Small intestine (tissue), 7 donors: ENCODE data around the gene NCOA3. TPM values are rescaled to one million over a fixed set of nuclear protein-coding genes. Genes with fewer than 3 reads are reported as not detected.
"Not testable (repeated sequence)": the region's sequence is repeated elsewhere in the genome, so short reads cannot be mapped to it uniquely, and the experiment has no call there.

Experiments used
- DNase-seq, 2 donors: peaks; one replicate each; pipeline versions ENCODE4 v3.0.0 to v3.0.0-alpha.2; 2013
- FAIRE-seq: peaks from 2 replicates; lab custom pipeline; 2012; peaks lifted over from hg19 to GRCh38; lab: Jason Lieb, UNC
- H3K27ac ChIP-seq, 3 donors: one replicate each; pipeline ENCODE4 v1.5.1; 2013; ENCODE audit warnings: low read length in 2 of 3, mild to moderate bottlenecking in 2 of 3, control low read depth in 1 of 3, inconsistent platforms in 1 of 3, low read depth in 1 of 3, moderate library complexity in 1 of 3
- H3K27me3 ChIP-seq, 3 donors: one replicate each; pipeline ENCODE4 v1.6.1; 2013; ENCODE audit warnings: low read length in 3 of 3, inconsistent platforms in 1 of 3; ENCODE audit not compliant: control insufficient read depth in 3 of 3, insufficient read depth in 3 of 3
- H3K36me3 ChIP-seq, 3 donors: one replicate each; pipeline ENCODE4 v1.6.1; 2013; ENCODE audit warnings: low read length in 3 of 3, inconsistent platforms in 1 of 3, low read depth in 1 of 3, mild to moderate bottlenecking in 1 of 3, moderate library complexity in 1 of 3; ENCODE audit not compliant: control insufficient read depth in 3 of 3, insufficient read depth in 2 of 3
- H3K4me1 ChIP-seq, 3 donors: one replicate each; pipeline ENCODE4 v1.6.1; 2013; ENCODE audit warnings: low read length in 2 of 3, inconsistent platforms in 1 of 3, low read depth in 1 of 3, mild to moderate bottlenecking in 1 of 3, moderate library complexity in 1 of 3; ENCODE audit not compliant: control insufficient read depth in 3 of 3, insufficient read depth in 2 of 3
- H3K4me3 ChIP-seq, 3 donors: one replicate each; pipeline ENCODE4 v1.5.1; 2013; ENCODE audit warnings: low read length in 3 of 3, control low read depth in 1 of 3, inconsistent platforms in 1 of 3, low read depth in 1 of 3, mild to moderate bottlenecking in 1 of 3, moderate library complexity in 1 of 3
- H3K9me3 ChIP-seq, 2 donors: one replicate each; pipeline ENCODE4 v1.6.1; 2013; ENCODE audit warnings: low read depth in 1 of 2, low read length in 1 of 2; ENCODE audit not compliant: control insufficient read depth in 2 of 2, insufficient read depth in 1 of 2
- WGBS, 3 donors: extraction: QIAGEN DNeasy Blood & Tissue Kit; methylation state at CpG; one replicate each; pipeline ENCODE4 v1.1.7; 2013; 5-methylcytosine and 5-hydroxymethylcytosine counted together
- polyA plus RNA-seq, 4 donors: library from polyadenylated mRNA; stranded (reverse) in 3 of 4; unstranded in 1 of 4; fragments of 200-250 nt in 3 of 4; fragments of 120-200 nt in 1 of 4; gene quantifications; one replicate each; pipeline versions ENCODE4 v1.2.1 to v1.2.3, GENCODE V29; 2013
- donor health status: healthy with polysubstance abuse.
- donor health status: control.
- donor health status: control.
- donor health status: Bipolar disorder and iron deficiency.
- donor health status: healthy.

NCOA3 gene
- polyA plus RNA-seq, 4 donors: 3.4 to 14.9 (median 5.1) TPM

DNA sequence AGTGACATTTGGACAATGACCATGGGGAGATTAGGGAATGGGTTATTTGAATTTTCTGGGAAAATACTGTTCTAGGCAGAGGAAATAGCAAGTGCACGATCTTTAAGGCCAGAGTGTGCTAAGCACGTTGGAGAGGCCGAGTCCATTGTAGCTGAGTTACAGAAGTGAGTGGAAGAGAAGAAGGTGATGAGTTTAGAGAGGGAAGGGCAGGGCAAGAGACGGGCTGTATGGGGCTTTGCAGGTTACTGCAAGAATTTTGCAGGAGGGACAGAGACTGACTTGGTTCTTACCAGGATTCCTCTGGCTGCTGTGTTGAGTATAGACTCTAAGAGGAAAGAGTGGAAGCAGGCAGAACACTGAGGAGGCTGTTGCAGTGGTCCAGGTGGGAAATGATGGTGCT is 1.1 kb upstream of the NCOA3 start:
- DNase-seq (no peak), FAIRE-seq (no peak)
- H3K9me3 ChIP-seq: no peaks in the 10 kb centered on the region
- 65 to 78% (median 74%) methylated on average over 4 of the region's 4 CpGs for WGBS, 3 donors
- no peaks in the 10 kb centered on the region for H3K36me3 ChIP-seq
- peak overlapping the region in 1 of 3 donors; percentile 57 for H3K27ac ChIP-seq
- H3K4me1 ChIP-seq: peaks cover 0 to 3% (median 0%) of the 10 kb centered on the region in 3 donors
- H3K4me3 ChIP-seq: no peak overlapping the region
- H3K27me3 ChIP-seq: no peaks in the 10 kb centered on the region

DNA sequence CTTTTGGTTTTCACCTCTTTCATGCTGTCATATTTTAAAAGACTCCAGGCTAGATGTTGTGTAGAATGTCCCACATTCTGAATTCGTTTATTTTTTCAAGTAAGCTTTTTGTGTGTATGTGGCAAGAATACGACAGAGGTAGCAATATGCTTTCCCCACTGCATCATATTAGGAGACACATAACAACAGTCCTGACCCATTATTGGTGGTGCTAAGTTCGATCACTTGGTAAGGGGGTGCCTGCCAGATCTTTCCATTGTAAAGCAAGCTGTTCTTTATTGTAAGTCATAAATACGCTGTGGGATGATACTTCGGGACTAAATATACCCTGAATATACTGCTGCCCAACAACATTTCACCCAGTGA is 588 bp upstream of the NCOA3 start:
- no peaks in the 10 kb centered on the region for H3K36me3 ChIP-seq
- FAIRE-seq: no peak
- H3K27me3 ChIP-seq: no peaks in the 10 kb centered on the region
- peak overlapping the region in 2 of 3 donors; percentile 82 to 96 for H3K4me3 ChIP-seq
- no peak for DNase-seq
- no peaks in the 10 kb centered on the region for H3K9me3 ChIP-seq
- H3K4me1 ChIP-seq: peaks cover 0 to 3% (median 0%) of the 10 kb centered on the region in 3 donors
- 21 to 24% (median 23%) methylated on average over 5 of the region's 5 CpGs for WGBS, 3 donors
- peak overlapping the region; percentile 82 to 97 (median 84) for H3K27ac ChIP-seq

DNA sequence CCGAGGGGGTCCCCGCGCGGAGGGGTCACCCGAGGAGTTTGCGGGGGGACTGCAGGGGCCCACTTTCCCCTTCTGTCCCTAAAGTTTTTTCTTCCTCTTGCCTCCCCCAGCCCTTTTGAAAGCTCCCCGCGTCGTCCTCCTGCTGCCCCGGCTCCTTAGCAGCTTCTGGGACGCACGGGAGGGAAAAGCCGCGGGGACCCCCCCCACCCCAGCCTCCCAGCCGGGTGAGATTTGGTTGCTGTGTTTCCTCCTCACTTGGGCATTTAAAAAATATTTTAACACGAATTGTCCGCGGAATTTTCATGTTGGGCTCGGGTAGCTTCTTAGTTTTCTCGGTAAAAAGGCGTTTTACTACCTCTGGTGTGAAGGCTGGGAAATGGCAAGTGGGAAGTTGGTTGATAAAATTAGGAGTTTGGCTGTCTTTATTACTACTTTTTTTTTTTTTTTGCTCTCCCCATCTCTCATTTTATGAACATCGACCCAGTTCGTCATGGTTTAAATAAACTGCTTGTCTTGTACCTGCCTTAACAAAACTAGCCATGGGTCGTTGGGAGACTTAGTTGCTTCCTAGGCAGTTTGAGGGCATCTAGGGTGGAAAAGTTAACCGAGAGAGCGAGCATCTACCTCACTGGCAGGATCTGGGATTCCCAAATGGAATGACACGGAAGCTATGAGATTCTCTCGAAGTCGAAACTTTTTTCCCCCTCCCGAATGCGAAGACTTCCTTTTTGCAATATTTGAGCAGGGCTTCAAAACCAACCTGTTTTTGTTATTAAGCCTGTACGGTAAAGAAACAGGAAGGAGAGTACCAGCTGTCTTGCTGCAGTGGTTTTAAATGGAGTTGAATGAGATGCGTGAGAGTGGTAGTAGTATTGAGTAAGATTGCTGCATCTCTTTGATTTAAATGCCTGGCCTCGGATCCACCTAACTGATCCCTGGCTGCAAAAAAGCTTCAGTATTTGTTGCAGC is 868 bp downstream of the NCOA3 start:
- Histone ChIP-seq H3K9me3 (no peaks in the 10 kb centered on the region), H3K4me1 (peaks cover 0 to 3% (median 0%) of the 10 kb centered on the region in 3 donors), H3K36me3 (no peaks in the 10 kb centered on the region), H3K27me3 (no peaks in the 10 kb centered on the region), H3K27ac (peak overlapping the region; percentile 82 to 97 (median 84)), H3K4me3 (peak overlapping the region; percentile 82 to 98 (median 96))
- no peak for FAIRE-seq
- DNase-seq: peak; percentile 48 to 61
- 0 to 1% (median 0%) methylated on average over 28 to 34 of the region's 34 CpGs for WGBS, 3 donors

DNA sequence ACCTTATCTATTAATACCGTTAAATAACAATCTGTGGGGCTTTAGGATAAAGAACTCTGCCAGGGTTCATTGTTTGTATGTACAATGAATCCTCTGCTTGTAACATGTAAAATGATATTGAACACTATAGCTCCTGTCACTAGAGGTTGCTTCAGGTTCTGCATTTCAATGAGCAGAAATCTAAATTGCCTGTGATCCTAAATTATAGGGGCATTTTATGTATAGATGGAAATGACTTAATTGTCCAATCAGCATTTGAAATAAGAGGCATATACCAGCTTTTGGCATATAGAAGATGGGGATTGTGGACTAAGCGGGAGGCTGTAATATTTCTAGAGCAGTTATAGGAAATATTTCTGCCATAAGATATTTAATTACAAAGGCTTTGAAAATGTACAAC is 2.0 kb downstream of the NCOA3 start:
- 48 to 56% (median 52%) methylated on average over 2 of the region's 2 CpGs for WGBS, 3 donors
- no peak for DNase-seq
- no peak overlapping the region for H3K27ac ChIP-seq
- H3K9me3 ChIP-seq: no peaks in the 10 kb centered on the region
- FAIRE-seq: no peak
- H3K36me3 ChIP-seq: no peaks in the 10 kb centered on the region
- H3K4me1 ChIP-seq: peaks cover 0 to 3% (median 0%) of the 10 kb centered on the region in 3 donors
- no peaks in the 10 kb centered on the region for H3K27me3 ChIP-seq
- no peak overlapping the region for H3K4me3 ChIP-seq

DNA sequence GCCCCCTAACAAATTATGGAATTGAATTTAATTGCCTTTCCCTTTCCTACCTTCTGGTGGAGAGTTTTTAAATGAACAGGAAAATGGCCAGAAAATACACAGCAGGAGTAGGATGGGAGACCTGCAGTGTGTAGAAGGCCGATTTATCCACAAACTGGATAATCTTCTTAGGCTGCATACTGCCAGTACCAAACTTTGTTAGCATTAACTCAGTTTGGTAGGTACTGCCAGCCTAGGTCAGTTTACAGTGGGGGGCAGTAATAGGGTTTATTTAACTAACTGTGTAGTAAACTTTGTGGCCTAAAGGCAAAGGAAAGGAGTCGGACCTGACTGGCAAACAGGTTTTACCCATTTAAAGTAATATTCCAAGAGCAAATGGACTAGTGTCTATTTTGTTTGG is 4.6 kb downstream of the NCOA3 start:
- FAIRE-seq (no peak), DNase-seq (no peak)
- Histone ChIP-seq H3K4me1 (peaks cover 0 to under 1% (median 0%) of the 10 kb centered on the region in 3 donors), H3K36me3 (no peaks in the 10 kb centered on the region), H3K27me3 (no peaks in the 10 kb centered on the region), H3K9me3 (no peaks in the 10 kb centered on the region), H3K4me3 (no peak overlapping the region), H3K27ac (no peak overlapping the region)
- 71 to 87% (median 86%) methylated on average over 2 of the region's 2 CpGs for WGBS, 3 donors

DNA sequence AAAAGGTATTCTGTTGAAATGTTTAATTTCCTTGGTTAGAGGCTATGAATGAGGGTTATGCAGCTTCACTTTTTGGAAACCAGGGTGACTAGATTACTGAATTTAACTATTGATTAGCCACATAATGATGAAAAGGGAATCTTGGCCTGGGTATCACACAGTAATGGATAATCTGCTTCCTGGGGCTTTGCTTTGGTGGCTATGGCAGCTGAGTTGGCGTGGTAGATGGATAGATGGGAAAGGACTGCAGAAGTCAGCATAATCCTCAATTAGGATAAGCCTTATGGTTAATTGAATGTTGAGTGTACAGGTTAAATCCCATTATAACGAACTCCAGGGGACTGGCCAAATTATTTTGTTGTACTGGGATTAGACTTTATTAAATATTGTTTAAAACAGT is 5.2 kb downstream of the NCOA3 start:
- Histone ChIP-seq H3K9me3 (no peaks in the 10 kb centered on the region), H3K27ac (no peak overlapping the region), H3K4me1 (no peaks in the 10 kb centered on the region), H3K4me3 (no peak overlapping the region), H3K27me3 (no peaks in the 10 kb centered on the region), H3K36me3 (no peaks in the 10 kb centered on the region)
- 54 to 86% (median 75%) methylated on average over 2 of the region's 2 CpGs for WGBS, 3 donors
- DNase-seq (no peak), FAIRE-seq (no peak)

DNA sequence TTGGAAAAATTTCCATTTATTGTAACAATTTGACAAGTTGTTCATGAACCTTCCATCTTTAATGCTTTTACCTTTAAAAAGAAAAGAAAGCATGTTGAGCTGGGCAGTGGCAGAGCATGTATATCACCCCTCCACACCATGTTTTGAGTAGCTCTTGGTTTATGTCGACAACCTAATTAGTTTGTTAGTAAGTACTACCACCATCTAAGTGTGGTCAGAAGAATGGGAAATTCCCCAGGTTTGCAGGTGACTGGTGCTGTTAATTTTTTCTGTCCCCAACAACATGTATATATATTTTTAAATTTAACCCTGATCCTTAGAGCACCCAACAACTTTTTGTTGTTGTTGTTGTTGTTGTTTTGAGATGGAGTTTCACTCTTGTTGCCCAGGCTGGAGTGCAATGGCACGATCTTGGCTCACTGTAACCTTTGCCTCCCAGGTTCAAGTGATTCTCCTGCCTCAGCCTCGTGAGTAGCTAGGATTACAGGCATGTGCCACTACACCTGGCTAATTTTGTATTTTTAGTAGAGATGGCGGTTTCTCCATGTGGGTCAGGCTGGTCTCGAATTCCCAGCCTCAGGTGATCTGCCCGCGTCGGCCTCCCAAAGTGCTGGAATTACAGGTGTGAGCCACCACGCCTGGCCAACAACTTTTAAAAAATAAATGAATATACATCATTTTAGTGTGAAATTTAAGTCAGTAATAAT is 5.7 kb downstream of the NCOA3 start:
- H3K27me3 ChIP-seq, H3K36me3 ChIP-seq, H3K4me3 ChIP-seq, H3K27ac ChIP-seq, H3K9me3 ChIP-seq, FAIRE-seq, DNase-seq, H3K4me1 ChIP-seq: not testable (repeated sequence)
- WGBS, 3 donors: 87 to 88% (median 87%) methylated on average over 9 of the region's 9 CpGs

DNA sequence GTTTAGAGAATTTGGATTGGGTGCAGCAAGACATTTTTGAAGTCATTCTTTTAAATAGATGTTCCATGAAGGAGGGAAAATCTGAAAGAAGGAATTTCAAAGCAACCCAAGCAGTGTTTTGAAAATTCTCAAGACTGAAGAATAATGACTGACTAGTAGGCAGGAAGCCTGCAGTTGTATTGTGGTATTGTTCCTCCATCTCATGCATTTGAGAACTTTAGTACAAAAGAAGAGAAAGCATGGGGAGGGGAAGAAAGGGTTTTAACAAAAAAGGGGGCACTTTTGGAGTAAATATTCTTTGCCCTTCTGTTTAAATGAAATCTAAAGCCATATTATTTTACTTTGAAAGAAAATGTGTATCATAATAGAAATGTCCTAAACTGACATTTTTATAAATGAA is 6.6 kb downstream of the NCOA3 start:
- no peaks in the 10 kb centered on the region for H3K4me1 ChIP-seq
- no peak overlapping the region for H3K27ac ChIP-seq
- H3K36me3 ChIP-seq: no peaks in the 10 kb centered on the region
- H3K9me3 ChIP-seq: no peaks in the 10 kb centered on the region
- DNase-seq (no peak), FAIRE-seq (no peak)
- H3K27me3 ChIP-seq: no peaks in the 10 kb centered on the region
- H3K4me3 ChIP-seq: no peak overlapping the region
